Posterior cingulate gyrus (tissue), 11 donors: ENCODE measurements around the gene DLG5.
A peak's percentile ranks its signal among the peaks of the same experiment; 100 is the strongest.

Experiments
- DNase-seq, 10 donors: peaks; one replicate each; pipeline versions ENCODE4 v3.0.0 to v3.0.0-alpha.2; 2020 to 2021; ENCODE audit warnings: mixed read lengths in 3 of 10
- intact Hi-C: fragments of 100-400 bp; cut with DNase I; formaldehyde crosslinking; loops from one replicate; pipeline ENCODE4 v1.15.1; 2023

Gene DLG5

DNA sequence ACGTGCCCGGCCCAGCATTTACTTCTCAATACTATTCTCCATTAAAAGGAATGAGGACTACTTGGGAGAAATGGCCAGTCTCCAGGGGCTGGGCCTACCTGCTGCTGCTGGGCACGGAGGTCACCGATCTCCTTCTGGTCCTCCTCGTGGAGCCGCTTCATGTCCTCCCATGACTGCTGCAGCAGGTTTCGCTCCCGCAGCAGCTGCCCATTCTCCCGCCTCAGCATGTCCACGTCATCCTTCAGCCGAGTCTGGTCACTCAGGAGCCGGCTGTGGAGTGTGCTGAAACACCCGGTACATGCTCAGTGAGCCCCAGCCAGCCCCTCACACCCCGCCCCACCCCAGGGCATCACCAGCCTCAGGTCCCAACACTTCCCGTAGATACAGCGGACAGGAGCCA, 73.3 kb downstream of the DLG5 start:
- intact Hi-C loops, result no loop called here
- DNase-seq, result no peak

DNA sequence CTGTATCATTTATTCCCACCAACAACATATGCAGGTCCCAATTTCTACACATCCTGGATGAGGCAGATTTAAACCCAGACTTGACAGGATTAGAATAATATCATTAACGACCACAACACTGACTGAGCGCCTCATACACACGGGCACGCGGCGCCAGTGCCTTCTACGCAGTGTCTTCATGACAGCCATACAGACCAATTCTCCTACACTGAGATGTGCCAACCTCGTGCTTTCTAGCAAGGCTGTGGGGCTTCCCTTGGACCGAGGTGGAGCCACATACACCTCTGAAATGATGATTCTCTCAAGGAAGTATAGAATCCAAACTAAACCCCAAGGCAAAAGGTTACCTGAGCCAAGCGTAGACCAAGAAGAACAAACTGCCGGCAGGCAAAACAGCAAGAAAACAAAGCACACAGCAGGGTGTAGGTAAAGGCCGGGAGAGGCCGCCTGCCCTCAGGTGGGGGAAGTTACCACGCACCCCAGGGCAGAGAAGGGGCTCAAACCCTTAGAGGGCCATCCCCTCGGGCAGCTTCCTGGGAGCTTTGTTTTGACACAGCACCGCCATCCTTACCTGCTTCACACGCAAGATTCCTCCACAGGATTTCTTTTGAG, 75.8 kb downstream of the DLG5 start:
- intact Hi-C loops, result no loop called here
- DNase-seq, result peak in 1 of 10 donors; percentile 49

DNA sequence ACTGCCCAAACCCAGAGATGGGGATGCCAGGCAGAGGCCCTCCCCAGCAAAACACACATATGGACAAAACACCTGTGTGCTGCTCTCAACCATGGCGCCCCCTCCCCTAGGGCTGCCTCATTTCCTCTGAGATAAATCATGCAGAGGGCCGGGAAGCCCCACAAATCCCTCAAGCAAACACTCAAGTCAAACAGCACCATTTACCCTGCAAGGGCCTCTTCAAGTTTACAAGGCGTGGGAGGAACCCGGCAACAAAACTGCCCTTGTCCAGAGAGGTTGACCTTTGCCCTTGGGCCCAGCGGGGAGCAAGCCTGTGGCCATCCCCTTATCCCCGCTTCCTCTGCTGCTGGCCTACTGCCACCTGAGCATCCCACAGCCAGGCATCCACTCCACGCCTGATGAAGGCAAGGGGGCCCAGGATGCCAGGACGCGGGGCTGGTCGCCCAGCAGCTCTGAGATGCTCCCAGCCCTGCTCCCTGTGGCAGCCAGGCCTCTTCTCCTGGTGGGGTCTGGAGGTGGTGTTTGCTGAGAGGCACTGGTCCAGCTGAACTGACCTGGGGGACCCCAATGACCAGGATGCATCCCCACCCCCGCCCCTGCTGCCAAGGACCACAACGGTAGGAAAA, 77.4 kb downstream of the DLG5 start:
- intact Hi-C loops, result loop anchor here (10.0 kb wide), 1 partner anchor 136 kb away; no protein-coding TSS in a partner anchor
- DNase-seq, result peak in 1 of 10 donors; percentile 84

DNA sequence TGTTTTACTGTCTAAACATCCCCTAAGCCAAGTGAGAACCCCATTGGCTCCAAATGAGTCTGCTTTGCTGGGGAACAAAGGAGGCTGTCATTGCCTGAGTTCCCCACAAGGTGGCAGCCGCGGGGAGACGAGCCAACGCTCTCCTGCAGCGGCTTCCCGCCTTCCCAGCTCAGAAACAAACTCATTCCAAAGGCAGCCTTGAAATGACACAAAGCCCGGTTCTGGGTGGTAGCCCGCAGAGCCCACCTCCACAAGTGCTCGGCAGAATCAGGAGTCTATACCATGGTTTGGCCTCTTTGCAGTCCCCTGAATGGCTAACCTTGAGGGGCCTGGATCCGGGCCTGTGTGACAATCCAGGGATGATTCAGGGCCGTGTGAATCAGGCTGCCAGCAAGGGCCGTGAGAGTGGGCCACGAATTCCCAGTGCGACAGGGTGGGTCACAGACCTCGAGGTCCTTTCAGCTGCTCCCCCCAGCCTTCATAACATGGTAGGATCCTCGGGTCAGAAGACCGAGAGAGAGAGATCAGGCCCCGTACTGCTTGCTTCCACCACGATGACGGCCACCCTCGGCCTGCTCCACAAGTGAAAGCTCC, 79.7 kb downstream of the DLG5 start:
- intact Hi-C loops, result loop anchor here (1.0 to 10.0 kb wide), 3 partner anchors 79 to 182 kb away; partner anchors contain the start of genes DLG5 and POLR3A
- DNase-seq, result peak; percentile 75 to 98 (median 89)

DNA sequence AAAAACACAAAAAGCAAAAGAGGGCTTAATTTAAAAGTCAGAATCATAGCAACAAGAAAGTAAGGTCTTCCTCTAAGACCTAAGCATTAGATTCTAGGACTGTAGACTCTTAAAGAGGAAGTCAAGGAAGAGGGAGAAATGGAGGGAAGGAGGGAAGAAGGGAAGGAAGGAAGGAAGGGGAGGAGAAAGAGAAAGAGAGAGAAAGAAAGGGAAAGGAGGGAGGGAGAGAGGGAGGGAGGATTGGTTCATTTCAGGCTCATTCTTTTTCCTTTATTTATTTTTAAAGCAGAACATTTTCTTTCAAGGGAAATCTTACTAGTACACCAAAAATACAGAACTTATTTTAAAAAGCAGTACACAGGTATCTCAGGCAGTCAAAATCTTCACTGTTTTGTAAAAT, 81.1 kb downstream of the DLG5 start:
- intact Hi-C loops, result loop anchor here (10.0 kb wide), 1 partner anchor 139 kb away; no protein-coding TSS in a partner anchor
- no peak for DNase-seq

DNA sequence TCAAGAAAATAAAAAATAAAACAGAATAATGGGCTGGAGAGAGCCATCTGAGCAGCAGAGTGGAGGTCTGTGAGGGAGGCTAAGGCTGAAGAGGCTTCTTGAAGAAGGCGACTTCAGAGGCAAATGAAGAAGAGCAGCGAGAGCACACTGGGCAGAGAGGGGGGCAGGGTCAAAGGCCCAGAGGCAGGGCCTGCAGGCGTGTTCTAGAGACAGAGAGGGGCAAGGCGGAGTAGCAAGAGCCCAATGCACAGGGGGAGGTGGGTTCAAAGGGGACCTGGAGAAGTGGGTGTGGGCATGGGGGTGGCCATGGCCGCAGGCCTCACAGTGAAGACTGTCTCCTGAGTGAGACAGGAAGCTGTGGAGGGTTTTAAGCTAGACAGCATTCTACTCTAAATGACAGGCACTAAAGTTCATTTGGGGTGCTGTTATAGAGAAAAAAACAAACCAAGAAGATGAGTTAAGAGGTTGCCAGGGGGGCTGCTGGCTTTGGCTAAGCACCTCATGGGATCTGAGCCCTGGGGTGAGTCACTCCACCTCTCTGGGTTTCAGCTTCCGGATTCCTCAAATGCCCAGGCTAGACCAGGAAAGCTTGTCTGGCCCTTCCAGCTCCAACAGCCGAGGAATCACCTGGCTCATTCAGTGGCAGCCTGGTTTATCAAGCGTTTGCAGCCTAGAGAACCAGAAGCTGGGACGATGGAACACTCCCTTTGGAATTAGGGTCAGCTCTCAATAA, 81.7 kb downstream of the DLG5 start:
- intact Hi-C loops, result loop anchor here (10.0 kb wide), 1 partner anchor 140 kb away; no protein-coding TSS in a partner anchor
- peak in 1 of 10 donors; percentile 54 for DNase-seq

DNA sequence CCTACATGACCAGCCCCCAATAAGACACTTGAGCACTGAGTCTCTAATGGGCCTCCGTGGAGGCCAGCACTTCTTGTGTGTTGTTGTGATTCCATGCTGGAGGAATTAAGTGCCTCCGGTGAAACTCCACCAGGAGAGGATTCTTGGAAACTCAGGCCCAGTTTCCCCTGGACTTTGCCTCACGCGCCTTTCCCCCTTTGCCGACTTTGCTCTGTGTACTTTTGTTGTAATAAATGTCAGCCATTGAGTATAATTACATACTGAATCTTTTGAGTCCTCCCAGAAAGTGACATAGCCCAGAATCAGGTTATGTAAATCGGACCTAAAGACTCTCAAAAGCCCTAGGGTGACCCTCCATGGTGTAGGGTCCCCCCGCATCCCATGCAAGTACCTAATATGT, 82.4 kb downstream of the DLG5 start:
- intact Hi-C loops, result loop anchor here (10.0 kb wide), 1 partner anchor 141 kb away; no protein-coding TSS in a partner anchor
- DNase-seq, result peak in 1 of 10 donors; percentile 43

DNA sequence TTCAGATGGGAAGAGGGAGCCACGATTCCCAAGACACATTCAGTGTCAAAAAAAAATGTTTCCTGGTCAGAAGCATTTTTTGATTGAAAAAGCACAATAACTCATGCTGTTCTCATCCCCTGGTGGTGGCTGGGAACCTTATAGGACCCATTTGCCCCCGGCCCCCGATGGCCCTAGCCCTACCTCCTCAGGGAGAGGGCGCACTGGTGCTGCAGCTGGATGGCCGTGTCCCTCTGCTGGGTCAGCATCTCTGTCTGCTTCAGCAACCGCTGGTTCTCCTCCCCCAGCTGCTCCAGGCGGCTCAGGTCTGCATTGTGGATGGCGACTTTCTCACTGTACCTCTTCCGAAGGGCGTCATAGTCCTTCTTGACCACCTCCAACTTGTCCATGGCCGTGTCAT, 83.3 kb downstream of the DLG5 start:
- peak in 1 of 10 donors; percentile 70 for DNase-seq
- intact Hi-C loops, result loop anchor here (10.0 kb wide), 1 partner anchor 142 kb away; no protein-coding TSS in a partner anchor

DNA sequence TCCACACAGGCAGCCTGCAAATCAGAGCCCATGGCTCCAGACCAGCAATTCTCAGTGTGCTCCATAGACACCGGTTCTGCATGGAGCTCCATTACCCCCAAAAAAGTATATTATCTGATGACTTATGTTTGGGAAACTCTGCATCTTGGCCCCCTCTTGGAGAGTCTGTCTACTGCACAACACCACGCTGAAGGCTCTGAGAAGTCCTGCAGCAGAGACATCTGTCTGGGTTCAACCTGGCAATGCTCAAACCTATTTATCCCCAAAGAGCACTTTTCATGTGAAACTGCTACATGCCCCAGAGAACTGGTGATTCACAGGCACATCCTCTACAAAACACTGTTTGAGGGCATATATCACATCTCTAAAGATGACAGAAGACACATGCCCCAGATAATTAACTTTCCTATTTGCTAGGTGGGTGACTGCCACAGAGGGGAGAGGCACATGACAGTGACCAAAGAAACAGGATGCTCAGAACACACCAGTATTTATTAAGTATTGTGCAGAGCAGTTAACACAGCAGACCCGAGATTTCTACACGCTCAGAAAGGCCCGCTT, 83.8 kb downstream of the DLG5 start:
- DNase-seq, result no peak
- intact Hi-C loops, result loop anchor here (10.0 kb wide), 1 partner anchor 142 kb away; no protein-coding TSS in a partner anchor

DNA sequence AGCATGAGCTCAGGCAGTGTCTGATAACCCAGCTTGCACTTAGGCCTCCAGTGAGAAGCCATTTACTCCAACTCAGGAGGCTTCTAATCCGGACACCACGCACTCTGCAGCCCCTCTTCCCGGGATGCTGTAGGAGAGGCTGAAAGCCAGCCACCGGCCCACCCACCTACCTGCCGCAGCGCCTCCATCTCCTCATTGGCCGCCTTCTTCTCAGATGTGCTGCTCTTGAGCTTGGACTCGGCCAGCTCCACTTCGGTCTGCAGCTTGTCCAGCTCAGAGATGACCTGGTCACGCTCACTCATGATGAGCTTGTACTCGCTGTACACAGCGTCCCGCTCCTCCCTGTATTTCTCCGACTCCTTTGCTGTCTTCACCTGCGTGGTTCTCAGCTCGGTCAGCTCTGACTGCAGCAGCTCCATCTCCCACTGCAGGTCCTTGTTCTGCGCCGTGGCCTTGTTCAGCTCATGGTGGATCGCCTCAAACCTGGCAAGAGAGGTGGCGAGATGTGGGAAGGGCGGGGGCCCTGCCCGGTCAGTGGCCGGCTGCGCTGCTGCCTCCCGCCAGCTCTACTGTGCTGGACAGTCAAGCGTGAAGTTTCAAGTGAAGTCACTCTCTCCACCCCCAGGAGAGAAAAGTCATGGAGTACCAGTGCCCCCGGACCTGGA, 84.7 kb downstream of the DLG5 start:
- intact Hi-C loops, result loop anchor here (10.0 kb wide), 1 partner anchor 143 kb away; no protein-coding TSS in a partner anchor
- peak in 1 of 10 donors; percentile 72 for DNase-seq

DNA sequence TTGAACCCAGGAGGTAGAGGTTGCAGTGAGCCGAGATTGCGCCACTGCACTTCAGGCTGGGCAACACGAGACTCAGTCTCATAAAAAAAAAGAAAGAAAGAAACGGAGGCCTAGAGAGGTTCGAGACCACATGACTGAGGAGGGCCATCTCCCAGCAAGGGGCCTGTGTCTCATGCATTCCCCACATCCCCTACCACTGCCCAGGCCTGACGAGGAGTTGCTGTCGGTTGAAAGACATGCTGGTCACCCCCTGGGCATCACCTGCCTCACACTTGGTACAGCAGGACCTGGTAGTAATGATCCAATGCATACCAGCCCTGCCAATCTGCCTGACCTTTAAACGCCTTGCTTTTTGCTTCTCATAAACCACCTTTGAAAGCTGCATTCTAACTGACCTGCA, 85.9 kb downstream of the DLG5 start:
- DNase-seq, result peak in 1 of 10 donors; percentile 39
- intact Hi-C loops, result loop anchor here (10.0 kb wide), 1 partner anchor 144 kb away; no protein-coding TSS in a partner anchor

DNA sequence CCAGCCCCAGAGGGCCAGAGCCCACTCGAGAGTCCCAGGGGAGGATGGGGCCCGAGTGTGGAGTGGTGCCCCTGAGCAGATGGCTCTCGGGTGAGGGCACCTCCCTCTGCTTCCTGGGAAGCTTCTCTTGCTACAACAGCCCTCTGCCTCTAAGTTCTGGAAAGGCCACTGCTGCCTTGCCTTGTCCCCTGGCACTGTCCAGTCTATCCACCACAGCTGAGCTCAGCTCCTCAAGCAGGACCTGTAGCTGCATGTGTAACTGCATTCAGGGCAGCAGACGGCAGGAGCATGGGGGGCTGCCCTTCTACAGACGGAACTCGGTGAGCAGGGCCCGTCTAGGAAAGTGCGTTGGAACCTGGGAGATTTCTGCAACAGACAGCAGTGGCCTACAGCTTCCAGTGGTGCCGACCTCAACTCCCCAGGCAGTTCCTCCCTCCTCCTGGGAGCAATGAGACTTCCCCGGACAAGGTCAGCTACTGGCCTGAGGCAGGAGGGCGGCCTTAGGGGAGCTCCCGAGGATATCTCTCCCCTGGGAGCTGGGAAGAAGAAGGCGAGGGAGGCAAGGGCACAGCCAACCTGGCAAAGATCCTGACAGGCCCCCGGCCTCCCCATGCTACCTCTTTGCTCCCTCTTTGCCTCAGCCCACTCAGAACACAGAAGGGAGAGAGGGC, 88.5 kb downstream of the DLG5 start:
- DNase-seq, result peak in 1 of 10 donors; percentile 70
- intact Hi-C loops, result no loop called here

DNA sequence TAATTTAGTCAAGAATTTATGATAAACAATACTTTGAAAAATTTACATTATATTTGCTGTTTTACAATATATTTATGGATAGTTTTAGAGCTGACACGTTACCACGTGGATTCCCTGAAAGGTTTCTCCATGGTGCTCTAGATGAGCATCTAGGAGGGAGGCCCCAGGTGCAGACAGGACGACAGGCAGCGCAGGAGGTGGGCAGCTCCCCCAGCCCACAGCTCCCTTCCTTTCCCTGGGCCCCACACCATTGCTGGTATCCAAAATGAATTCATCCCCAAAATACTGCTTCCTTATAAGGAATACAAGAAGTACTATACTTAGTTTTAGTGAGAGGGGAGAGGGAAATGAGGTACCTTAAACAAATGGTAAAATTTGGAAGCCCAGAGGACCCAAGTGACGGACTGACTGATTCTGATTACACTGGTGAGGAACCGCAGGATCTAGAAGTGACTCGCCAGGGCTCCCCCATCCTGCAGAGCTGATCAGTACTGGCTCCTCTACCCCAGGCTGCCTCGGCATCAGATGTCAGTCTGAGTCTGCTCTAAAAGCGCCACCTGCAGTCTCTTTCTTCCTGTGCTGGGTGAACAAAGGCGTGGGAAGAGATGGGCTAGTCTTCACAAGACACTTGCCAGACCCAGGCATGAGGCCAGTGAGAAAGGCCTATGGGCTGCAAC, 89.2 kb downstream of the DLG5 start:
- intact Hi-C loops, result no loop called here

DNA sequence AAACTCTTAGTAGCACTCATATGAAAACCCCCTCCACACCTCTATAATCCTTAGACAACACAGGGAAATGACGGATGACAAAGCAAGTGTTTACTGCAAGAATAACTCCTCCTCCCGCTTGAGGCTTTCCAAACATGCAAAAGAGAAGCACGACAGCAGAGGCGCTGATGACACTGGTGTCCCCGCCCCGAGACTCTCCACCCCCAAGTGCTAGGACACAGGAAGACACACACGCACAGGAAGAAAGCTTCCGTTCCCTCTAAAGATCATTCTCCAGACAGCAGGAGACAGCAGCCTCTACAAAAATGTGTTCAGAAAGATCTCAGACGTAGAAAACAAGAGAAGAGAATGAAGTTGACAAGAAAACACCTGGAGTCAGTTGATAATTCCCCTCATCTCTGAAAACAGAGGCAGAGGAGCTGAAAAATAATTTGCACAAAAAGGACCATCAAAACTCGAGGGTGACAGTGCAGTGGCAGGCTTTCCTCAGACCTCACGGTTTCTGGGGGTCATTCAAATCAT, 90.2 kb downstream of the DLG5 start:
- intact Hi-C loops, result no loop called here
- peak in 9 of 10 donors; percentile 27 to 93 (median 53) for DNase-seq

More for the DNA sequence above, 89.2 kb downstream of the DLG5 start:
- DNase-seq, result peak in 8 of 10 donors; percentile 33 to 94 (median 70)

DNA sequence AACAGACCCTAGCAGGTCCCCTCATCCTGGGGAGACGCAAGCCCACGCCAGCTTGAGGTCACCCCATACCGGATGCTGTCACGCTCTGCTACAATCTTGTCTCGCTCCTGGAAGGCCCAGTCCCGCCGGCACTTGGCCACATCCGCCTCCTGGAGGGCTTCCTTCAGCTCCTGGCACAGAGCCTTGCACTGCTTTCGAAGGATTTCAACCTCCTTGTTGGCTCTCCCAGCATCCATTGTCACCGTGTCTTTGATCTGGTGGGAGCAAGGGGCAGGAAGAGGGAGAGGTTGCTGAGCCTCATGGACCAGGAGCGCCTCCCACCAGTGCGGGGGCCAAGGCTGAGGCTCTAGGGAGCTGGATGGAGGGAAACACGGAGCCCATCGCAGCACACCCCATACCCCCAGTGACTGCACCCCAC, 90.9 kb downstream of the DLG5 start:
- intact Hi-C loops, result no loop called here

DNA sequence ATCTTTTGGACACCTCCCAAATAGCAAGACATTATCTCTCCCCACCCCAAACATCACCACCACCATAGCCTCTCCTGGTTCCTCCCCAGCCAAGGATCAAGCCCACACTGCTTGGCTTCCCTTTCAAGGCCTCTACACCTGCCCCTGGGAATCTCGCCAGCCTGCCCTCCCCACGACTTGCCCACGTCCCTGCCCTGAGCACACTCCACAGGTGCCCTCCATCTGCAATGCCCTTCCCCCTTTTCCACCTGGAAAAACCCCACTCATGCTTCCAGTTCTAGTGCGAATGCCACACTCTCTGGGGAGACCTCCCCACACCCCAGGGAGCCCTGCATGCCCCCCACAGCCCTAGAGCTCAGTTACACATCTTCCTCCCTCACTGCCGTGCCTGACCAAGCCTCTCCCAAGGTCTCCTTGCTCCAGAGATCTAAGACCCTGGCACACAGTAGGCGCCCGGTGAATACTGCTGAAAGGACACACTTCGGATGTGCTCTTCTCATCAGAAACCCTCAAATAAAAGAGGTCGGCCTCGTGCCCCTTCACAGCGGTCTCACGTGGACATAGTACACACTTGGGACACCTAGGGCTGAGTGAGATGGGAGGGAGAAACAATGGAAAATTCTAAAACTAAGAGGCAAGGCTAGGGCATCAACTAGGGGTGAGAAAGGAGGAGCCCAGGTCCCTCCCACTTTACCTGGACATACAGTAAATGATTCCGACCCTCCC, 91.4 kb downstream of the DLG5 start:
- intact Hi-C loops, result no loop called here
- peak in 2 of 10 donors; percentile 42 to 68 for DNase-seq

More for the DNA sequence above, 90.9 kb downstream of the DLG5 start:
- DNase-seq, result peak in 2 of 10 donors; percentile 66 to 73

DNA sequence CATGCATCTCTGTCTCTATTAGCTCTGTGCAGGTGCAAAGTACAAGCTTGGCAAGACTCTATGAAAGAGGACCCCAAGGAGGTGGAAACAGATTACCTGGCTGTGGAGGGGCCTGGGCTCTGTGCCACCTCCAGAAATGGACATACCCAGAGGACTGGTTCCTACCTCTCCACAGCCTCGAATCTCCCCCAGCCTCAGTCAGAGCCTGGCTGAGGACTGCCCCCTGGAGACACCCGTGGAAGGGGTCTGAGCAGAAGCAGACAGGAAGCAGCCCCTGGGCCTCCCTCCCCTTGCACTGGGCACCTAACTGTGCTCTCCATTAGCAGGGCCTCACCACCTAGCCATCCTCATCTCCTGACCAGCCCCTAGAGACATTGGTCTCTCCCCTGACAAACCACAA, 92.0 kb downstream of the DLG5 start:
- intact Hi-C loops, result no loop called here
- peak in 2 of 10 donors; percentile 11 to 22 for DNase-seq
